Ectodermal cell (in vitro differentiated cells): ENCODE measurements around the gene FMNL3.
A peak's percentile ranks its signal among the peaks of the same experiment; 100 is the strongest.

Experiments
- H3K27ac ChIP-seq: 2 replicates; pipeline ENCODE4 v1.7.0; 2013; ENCODE audit warnings: mild to moderate bottlenecking, low read depth, low read length; ENCODE audit not compliant: insufficient read depth, poor library complexity, severe bottlenecking
- H3K27me3 ChIP-seq: 2 replicates; pipeline ENCODE4 v1.7.0; 2013; ENCODE audit warnings: mild to moderate bottlenecking, low read length; ENCODE audit not compliant: insufficient read depth, control insufficient read depth, poor library complexity, severe bottlenecking
- H3K36me3 ChIP-seq: one replicate; pipeline ENCODE4 v1.7.0; 2013; ENCODE audit warnings: low read length; ENCODE audit not compliant: control insufficient read depth, insufficient read depth
- H3K4me1 ChIP-seq: one replicate; pipeline ENCODE4 v1.7.0; 2013; ENCODE audit warnings: low read length; ENCODE audit not compliant: control insufficient read depth, insufficient read depth
- H3K4me3 ChIP-seq: 2 replicates; pipeline ENCODE4 v1.7.0; 2013; ENCODE audit warnings: low read depth, low read length, control low read depth; ENCODE audit not compliant: insufficient read depth
- H3K9me3 ChIP-seq: 2 replicates; pipeline ENCODE4 v1.7.0; 2013; ENCODE audit warnings: mild to moderate bottlenecking, low read length, moderate library complexity; ENCODE audit not compliant: control insufficient read depth
- WGBS, 2 experiments: methylation state at CpG; one replicate each; pipeline ENCODE4 v1.1.7; 2013; ENCODE audit warnings: missing lambda C conversion rate in 2 of 2; 5-methylcytosine and 5-hydroxymethylcytosine counted together

FMNL3 gene

GRCh38 chr12:49632986-49633702 lies 74.1 kb downstream of the FMNL3 start:
- no peaks in the 10 kb centered on the region for H3K9me3 ChIP-seq
- peaks cover 3% of the 10 kb centered on the region for H3K36me3 ChIP-seq
- no peak overlapping the region for H3K4me3 ChIP-seq
- 94 to 97% methylated on average over 8 of the region's 8 CpGs for WGBS, 2 experiments
- H3K4me1 ChIP-seq, result peaks cover 9% of the 10 kb centered on the region
- no peaks in the 10 kb centered on the region for H3K27me3 ChIP-seq
- H3K27ac ChIP-seq, result no peak overlapping the region

DNA sequence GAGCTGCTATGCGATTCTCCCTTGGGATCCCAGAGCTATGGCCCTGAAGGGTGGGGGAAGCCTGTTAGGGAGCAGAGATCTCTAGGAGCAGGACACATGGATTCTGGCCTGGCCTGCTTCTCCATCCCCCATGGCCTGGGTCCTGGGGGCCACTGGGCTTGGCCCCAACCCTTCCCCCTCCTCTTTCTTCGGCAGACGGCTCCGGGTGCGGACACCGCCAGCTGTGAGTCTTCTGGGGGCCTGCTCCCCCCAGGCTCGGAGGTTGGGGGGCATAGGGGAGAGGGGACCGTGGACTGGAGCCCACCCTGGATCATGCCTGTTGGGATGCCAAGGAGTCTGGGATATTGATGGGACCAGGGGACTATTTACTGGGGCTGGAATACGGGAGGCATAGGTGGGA lies 74.8 kb downstream of the FMNL3 start:
- no peak overlapping the region for H3K4me3 ChIP-seq
- 94 to 95% methylated on average over 9 of the region's 9 CpGs for WGBS, 2 experiments
- H3K27me3 ChIP-seq, result no peaks in the 10 kb centered on the region
- no peak overlapping the region for H3K27ac ChIP-seq
- peaks cover 6% of the 10 kb centered on the region for H3K4me1 ChIP-seq
- H3K9me3 ChIP-seq, result no peaks in the 10 kb centered on the region
- peaks cover 3% of the 10 kb centered on the region for H3K36me3 ChIP-seq

GRCh38 chr12:49631336-49631907 lies 75.8 kb downstream of the FMNL3 start:
- 87 to 99% methylated on average over 4 to 5 of the region's 6 CpGs for WGBS, 2 experiments
- no peak overlapping the region for H3K27ac ChIP-seq
- H3K4me3 ChIP-seq, result no peak overlapping the region
- no peaks in the 10 kb centered on the region for H3K27me3 ChIP-seq
- no peaks in the 10 kb centered on the region for H3K9me3 ChIP-seq
- H3K36me3 ChIP-seq, result peaks cover 3% of the 10 kb centered on the region
- no peaks in the 10 kb centered on the region for H3K4me1 ChIP-seq

DNA sequence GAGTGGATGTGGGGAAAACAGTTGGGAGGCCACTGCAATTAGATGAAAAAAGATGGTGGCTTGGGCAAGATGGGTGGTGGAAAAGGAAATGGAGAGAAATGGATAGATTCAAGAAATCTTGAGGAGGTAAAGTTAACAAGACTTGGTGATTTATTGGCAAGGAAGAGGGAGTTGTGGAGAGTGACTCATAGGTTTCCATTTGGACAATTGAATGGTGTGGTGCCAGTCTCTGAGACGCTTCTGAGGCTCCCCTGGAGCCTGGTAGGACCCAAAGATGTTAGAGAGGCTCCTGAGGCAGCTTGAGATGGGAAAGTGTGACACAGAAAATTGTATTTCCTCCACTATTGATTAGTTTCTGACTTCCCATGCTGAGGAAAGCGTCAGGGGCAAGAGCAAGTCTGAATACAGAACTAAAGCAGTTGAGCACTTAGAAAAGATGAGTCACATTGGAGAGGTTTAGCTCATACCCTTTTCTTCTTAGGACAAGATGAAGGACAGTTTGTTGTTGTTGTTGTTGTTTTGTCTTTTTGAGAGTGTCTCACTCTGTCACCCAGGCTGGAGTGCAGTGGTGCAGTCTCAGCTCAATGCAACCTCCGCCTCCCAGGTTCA lies 79.3 kb downstream of the FMNL3 start:
- H3K27ac ChIP-seq, result no peak overlapping the region
- 91 to 93% methylated on average over 3 of the region's 3 CpGs for WGBS, 2 experiments
- no peak overlapping the region for H3K4me3 ChIP-seq

GRCh38 chr12:49626836-49627235 lies 80.4 kb downstream of the FMNL3 start:
- Histone ChIP-seq H3K27ac (no peak overlapping the region), H3K4me1 (no peaks in the 10 kb centered on the region), H3K4me3 (no peak overlapping the region), H3K9me3 (no peaks in the 10 kb centered on the region), H3K27me3 (no peaks in the 10 kb centered on the region), H3K36me3 (peaks cover 2% of the 10 kb centered on the region)
- WGBS, 2 experiments, result 86 to 87% methylated on average over 1 of the region's 1 CpG

More for the DNA sequence above, 79.3 kb downstream of the FMNL3 start:
- Histone ChIP-seq H3K4me1 (no peaks in the 10 kb centered on the region), H3K27me3 (no peaks in the 10 kb centered on the region), H3K9me3 (no peaks in the 10 kb centered on the region), H3K36me3 (peaks cover 3% of the 10 kb centered on the region)

DNA sequence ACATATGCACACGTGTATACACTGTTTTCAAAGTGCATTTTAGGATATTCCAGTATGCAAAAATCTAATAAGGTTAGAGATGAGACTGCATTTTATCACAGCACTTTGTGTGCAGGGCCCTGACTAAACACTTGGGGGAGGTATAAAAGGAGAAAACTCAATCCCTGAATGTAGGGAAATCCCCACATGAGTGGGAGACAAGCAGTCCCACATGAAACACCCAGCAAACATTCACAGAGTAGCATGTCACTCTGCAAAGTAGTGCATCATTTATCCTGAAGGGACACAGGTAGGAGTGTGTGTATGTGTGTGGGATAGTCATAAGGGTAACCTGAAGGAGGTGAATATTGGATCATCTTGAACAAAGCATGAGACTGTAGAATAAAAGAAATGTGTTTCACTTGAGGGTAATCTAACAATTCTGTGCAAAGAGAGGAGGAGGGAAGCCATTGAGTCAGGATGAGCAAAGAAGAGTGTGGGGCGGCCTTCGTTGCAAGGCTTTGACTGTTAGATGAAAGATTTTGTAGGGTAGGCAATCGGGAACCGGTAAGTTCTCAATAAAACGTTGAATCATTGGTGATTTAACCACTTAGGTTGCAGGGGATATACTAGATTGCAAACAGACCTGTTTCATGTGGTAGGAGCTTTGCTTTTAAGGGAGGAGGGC lies 80.9 kb downstream of the FMNL3 start:
- Histone ChIP-seq H3K36me3 (no peaks in the 10 kb centered on the region), H3K4me1 (no peaks in the 10 kb centered on the region), H3K27me3 (peaks cover 2% of the 10 kb centered on the region), H3K4me3 (no peak overlapping the region), H3K9me3 (no peaks in the 10 kb centered on the region), H3K27ac (no peak overlapping the region)
- 93 to 95% methylated on average over 6 of the region's 6 CpGs for WGBS, 2 experiments

DNA sequence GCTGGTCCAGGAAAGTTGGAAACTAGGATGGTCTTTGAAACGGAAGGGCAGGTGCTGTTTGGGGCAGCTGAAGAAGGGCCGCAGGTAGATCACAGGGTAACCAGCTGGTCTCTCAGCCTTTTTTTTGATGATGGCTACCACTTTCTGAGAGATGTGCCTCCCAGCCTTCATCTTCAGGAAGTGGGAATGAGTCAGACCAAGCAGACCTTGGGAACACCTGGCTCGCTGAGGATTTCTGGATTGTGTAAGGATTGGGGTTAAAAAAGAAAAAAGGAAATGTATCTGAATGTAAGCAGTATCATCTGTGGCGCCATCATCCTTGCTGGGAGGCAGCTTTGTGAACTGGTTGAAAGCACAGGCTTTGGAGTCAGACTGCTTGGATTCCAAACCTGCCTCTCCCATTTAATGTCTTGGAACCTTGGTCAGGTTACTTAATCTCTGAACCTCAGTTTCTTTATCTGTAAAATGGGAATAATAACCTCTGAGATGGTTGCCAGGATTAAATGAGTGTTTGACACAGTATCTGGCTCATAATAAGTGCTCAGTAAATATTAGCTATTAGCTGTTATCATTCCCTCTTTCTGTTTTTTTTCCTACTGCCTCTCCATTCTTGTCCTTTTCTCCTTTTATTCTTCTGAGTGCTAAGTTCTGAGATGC lies 82.2 kb downstream of the FMNL3 start:
- H3K27ac ChIP-seq, result no peak overlapping the region
- no peaks in the 10 kb centered on the region for H3K9me3 ChIP-seq
- no peaks in the 10 kb centered on the region for H3K4me1 ChIP-seq
- H3K36me3 ChIP-seq, result no peaks in the 10 kb centered on the region
- no peak overlapping the region for H3K4me3 ChIP-seq
- peaks cover 8% of the 10 kb centered on the region for H3K27me3 ChIP-seq
- 90% methylated on average over 4 of the region's 4 CpGs for WGBS, 2 experiments

DNA sequence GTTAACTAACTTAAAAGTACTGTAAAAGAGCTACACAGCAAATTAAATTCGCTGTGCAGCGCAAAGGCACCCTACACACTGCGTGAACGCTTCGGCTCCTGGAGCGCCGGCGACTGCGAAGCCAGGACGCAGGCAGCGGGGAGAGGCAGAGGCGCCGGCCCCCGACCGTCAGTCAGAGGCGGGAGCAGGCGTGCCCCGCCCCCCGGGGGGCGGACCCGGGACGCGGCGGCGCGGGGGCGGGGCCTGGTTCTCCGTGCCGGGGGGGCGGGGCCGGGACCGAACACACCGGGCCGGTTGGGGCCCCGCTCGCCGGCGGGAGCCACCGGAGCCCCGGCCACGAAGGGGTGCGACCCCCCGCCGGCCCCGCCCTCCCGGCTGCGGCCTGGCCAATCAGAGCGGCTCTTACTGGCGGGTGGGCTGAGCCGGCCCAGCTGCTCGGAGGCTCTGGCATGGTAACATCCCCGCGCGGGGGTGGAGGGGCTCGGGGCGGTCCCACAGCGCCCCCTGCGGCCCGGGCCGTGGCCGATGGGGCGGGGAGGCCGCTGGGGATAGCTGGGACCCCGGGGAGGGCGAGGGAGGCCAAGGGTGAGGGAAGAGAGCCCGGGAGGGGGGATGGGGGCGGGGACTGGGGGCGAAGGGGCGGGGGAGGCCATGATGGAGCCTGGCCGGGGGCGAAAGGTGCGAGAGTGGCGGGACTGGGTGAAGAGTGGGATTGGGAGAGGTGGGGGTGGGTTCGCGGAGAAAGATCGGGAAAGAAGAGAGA lies 83.9 kb downstream of the FMNL3 start, which contains the start of gene PRPF40B:
TSS of gene PRPF40B (plus strand) at position 420 of the 763 bp plus-strand sequence. CDS start at position 450, 30 bp downstream.
- Histone ChIP-seq H3K27me3 (peaks cover 8% of the 10 kb centered on the region), H3K9me3 (no peaks in the 10 kb centered on the region), H3K36me3 (no peaks in the 10 kb centered on the region), H3K27ac (peak within 1 kb of the TSS; percentile 66), H3K4me3 (peak within 1 kb of the TSS; percentile 55), H3K4me1 (no peaks in the 10 kb centered on the region)
- WGBS, 2 experiments, result 1 to 2% methylated on average over 75 to 76 of the region's 76 CpGs

- H3K4me3 ChIP-seq, result peak overlapping the region; percentile 55
- H3K9me3 ChIP-seq, result no peaks in the 10 kb centered on the region
- H3K27ac ChIP-seq, result peak overlapping the region; percentile 66
- H3K27me3 ChIP-seq, result peaks cover 8% of the 10 kb centered on the region
- 6 to 7% methylated on average over 22 of the region's 22 CpGs for whole genome bisulfite sequencing, 2 experiments
- H3K4me1 ChIP-seq, result no peaks in the 10 kb centered on the region
- no peaks in the 10 kb centered on the region for H3K36me3 ChIP-seq
Observed at GRCh38 chr12:49622501-49623141, 84.6 kb downstream of the FMNL3 start.
